C4-2B (cell line): ENCODE results near the gene KRTAP5-8.
"Not testable (repeated sequence)": the region's sequence is repeated elsewhere in the genome, so short reads cannot be mapped to it uniquely, and the experiment has no call there.

ENCODE experiments used
- H3K27ac ChIP-seq: fragments of 450-650 bp; 2 replicates; pipeline ENCODE4 v1.5.1; 2017
- CTCF ChIP-seq: fragments of 450-650 bp; conservative IDR thresholded peaks from 2 replicates; pipeline ENCODE4 v1.5.1; 2017; ENCODE audit warnings: mild to moderate bottlenecking
- ZFX ChIP-seq: fragments of 450-650 bp; IDR thresholded peaks from 2 replicates; pipeline ENCODE4 v1.6.1; 2017

Gene KRTAP5-8

GRCh38 chr11:71535825-71536224, 2.0 kb upstream of the KRTAP5-8 start:
- H3K27ac ChIP-seq, result no peak overlapping the region

GRCh38 chr11:71537537-71537936, 288 bp upstream of the KRTAP5-8 start:
- TF ChIP-seq ZFX, result no peak
- no peak for TF ChIP-seq CTCF
- H3K27ac ChIP-seq, result no peak overlapping the region

More at GRCh38 chr11:71535825-71536224, 2.0 kb upstream of the KRTAP5-8 start:
- TF ChIP-seq CTCF (no peak), ZFX (no peak)

- no peak overlapping the region for H3K27ac ChIP-seq
- TF ChIP-seq CTCF (no peak), ZFX (no peak)
Observed at GRCh38 chr11:71538666-71538990, 803 bp downstream of the KRTAP5-8 start.

DNA sequence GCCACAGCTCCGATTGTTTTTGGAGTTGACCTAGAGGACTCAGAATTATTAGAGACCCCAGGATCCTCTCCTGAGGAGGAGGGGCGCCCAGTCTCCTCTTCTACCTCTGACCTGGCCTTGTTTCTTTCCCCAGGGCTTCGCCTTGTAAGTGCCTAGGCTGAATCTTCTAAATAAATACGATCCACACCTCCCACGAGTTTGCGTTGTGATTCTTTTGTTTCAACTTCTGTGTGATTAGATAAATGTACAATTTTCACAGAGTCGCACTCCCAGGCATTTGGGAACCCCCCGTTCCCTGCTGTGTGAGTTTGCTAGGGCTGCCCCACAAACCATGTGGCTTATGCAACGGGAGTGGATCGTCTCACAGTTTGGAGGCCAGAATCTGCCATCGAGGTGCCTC, 1.2 kb downstream of the KRTAP5-8 start:
- TF ChIP-seq CTCF (no peak), ZFX (no peak)
- H3K27ac ChIP-seq, result no peak overlapping the region

- not testable (repeated sequence) for H3K27ac ChIP-seq
Observed at GRCh38 chr11:71539971-71540370, 2.1 kb downstream of the KRTAP5-8 start.

DNA sequence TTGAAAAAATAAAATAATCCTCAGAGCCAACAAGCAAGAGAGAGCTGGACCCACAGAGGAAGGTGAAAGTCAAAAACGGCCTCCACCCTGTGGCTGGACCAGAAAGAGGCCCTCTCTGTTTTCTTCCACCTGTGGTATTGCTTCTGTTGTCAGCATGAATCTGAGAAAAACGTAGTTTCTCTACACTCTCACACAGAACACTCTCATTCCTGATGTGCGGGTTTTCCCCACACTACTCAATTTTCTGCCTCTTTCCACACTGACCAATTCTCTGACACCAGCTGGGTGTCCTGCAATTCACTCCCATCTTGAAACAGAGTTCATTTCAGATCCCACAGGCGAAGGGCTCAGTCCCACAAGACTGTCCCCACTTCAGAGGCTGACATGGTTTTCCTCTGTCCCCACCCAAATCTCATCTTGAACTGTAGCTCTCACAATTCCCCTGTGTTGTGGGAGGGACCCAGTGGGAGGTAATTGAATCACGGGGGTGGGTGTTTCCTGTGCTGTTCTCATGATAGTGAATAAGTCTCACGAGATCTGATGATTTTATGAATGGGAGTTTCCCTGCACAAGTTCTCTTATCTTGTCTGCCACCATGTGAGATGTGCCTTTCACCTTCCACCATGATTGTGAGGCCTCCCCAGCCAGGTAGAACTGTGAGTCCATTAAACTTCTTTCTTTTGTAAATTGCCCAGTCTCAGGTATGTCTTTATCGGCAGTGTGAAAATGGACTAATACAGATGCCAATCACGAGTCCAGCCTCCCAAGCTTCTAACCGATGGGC, 2.9 kb downstream of the KRTAP5-8 start:
- H3K27ac ChIP-seq, result not testable (repeated sequence)

DNA sequence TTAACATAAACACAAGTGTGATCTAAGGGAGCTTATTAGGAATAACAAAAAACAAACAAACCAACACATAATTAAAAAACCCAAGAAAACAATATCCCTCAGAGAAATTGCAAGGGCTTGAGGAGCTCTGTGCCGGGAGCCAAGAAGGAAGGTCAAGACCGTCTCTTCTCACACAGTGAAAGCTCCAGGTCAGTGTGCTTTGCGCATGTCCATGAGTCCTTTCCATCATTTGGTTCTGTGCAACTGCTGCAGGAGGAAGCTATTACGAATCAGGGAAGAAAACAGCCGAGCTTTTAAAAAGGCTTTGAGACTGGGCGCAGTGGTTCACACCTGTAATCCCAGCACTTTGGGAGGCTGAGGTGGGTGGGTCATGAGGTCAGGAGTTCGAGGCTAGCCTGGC, 4.6 kb downstream of the KRTAP5-8 start:
- no peak for TF ChIP-seq ZFX
- no peak overlapping the region for H3K27ac ChIP-seq

DNA sequence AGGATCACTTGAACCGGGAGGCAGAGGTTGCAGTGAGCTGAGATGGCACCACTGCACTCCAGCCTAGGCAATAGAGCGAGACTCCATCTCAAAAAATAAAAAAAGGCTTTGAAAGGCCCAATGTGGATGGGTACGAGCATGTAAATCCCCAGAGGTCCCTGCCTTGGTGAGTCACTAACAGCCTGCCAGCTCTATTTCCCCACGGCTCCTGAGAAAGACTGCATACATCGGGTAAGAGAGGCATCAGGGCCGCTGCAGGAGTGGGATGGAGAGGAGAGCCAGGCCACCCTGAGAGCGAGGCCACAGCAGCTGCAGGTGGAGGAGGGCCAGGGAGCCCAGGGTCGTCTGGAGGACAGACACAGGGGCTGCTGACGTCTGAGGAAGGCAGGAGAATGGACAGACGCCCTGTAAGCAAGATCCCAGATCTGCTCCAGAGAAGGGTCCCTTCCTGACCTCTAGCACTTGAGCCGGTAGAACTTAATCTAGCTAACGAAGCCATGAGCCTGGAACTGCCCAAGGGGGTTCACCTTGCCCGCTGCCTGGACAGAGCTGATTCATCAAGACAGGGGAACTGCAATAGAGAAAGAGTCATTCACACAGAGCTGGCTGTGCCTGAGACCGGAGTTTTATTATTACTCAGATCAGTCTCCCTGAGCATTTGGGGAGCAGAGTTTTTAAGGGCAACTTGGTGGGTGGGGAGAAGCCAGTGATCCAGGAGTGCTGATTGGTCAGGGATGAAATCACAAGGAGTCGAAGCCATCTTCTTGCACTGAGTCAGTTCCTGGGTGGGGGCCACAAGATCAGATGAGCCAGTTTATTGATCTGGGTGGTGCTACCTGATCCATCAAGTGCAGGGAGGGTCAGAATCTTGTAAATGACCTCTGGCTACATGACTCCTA, 5.3 kb downstream of the KRTAP5-8 start:
- no peak overlapping the region for H3K27ac ChIP-seq
- no peak for TF ChIP-seq ZFX
- no peak for TF ChIP-seq CTCF

GRCh38 chr11:71543866-71544265, 6.0 kb downstream of the KRTAP5-8 start:
- no peak overlapping the region for H3K27ac ChIP-seq
- TF ChIP-seq CTCF, result no peak
- TF ChIP-seq ZFX, result no peak
